ENCODE measurements around the gene TBX4. TPM values are rescaled to one million over a fixed set of nuclear protein-coding genes. Genes with fewer than 3 reads are reported as not detected.

The TBX4 gene
- total and polyA plus RNA-seq, 2 of the 13 experiments (the other 11 are each of a cell fraction or from before 2014, with no cell fraction given), result 0.11 to 1.1 TPM

- no peak for TF ChIP-seq ZNF558 (CRISPR knock-in tag; IDR thresholded peaks at IDR 0.05; ENCODE audit: borderline replicate concordance)
- TF ChIP-seq POLR2G (IDR thresholded peaks at IDR 0.05; ENCODE audit: low read depth, low read length), result peak; percentile 66
- no peak for TF ChIP-seq SCMH1 (CRISPR knock-in tag; IDR thresholded peaks at IDR 0.05; ENCODE audit: borderline replicate concordance)
- no peak for TF ChIP-seq ZBTB49 (CRISPR knock-in tag; IDR thresholded peaks at IDR 0.05; ENCODE audit: borderline replicate concordance)
- TF ChIP-seq U2AF1 (optimal IDR thresholded peaks at IDR 0.05; ENCODE audit: low read depth, low read length), result no peak
- TF ChIP-seq FOXA1 (IDR thresholded peaks at IDR 0.05), result no peak
- TF ChIP-seq FOXA1 (CRISPR knock-in tag; IDR thresholded peaks at IDR 0.05), result peak; percentile 90
- TF ChIP-seq ETV5 (CRISPR knock-in tag; IDR thresholded peaks at IDR 0.05; ENCODE audit: borderline replicate concordance), result peak; percentile 76; the same call in 1 of the 2 replicates
- TF ChIP-seq UBTF (CRISPR knock-in tag; IDR thresholded peaks at IDR 0.05), result peak; percentile 55; the same call in 1 of the 2 replicates
- peak in 1 of 2 experiments; percentile 55; a peak in 1 of 4 replicates for TF ChIP-seq REST (IDR thresholded peaks at IDR 0.05; ENCODE audit: borderline replicate concordance in 1 of 2, low read depth in 1 of 2, low read length in 2 of 2)
- peak; percentile 16 to 60; a peak in 2 of 4 replicates for TF ChIP-seq POLR2A (IDR thresholded peaks at IDR 0.05; ENCODE audit: insufficient read depth in 1 of 2, low read depth in 2 of 2, low read length in 2 of 2)
- peak; percentile 40; the same call in 1 of the 2 replicates for TF ChIP-seq GATA4 (IDR thresholded peaks at IDR 0.05; ENCODE audit: borderline replicate concordance, low read depth)
- peak; percentile 62; the same call in 1 of the 2 replicates for TF ChIP-seq ERF (CRISPR knock-in tag; IDR thresholded peaks at IDR 0.05)
- TF ChIP-seq NFKB2 (CRISPR knock-in tag; IDR thresholded peaks at IDR 0.05; ENCODE audit: borderline replicate concordance), result peak; percentile 25; the same call in 1 of the 2 replicates
- TF ChIP-seq NKX3-1 (CRISPR knock-in tag; IDR thresholded peaks at IDR 0.05), result no peak
- TF ChIP-seq ZNF746 (CRISPR knock-in tag; IDR thresholded peaks at IDR 0.05), result peak; percentile 81
- no peak for TF ChIP-seq ATM (IDR thresholded peaks at IDR 0.05; ENCODE audit: borderline replicate concordance)
- no peak for TF ChIP-seq KLF11 (CRISPR knock-in tag; IDR thresholded peaks at IDR 0.05)
- no peak for TF ChIP-seq TSC22D2 (CRISPR knock-in tag; IDR thresholded peaks at IDR 0.05; ENCODE audit: borderline replicate concordance)
- TF ChIP-seq RCOR2 (CRISPR knock-in tag; IDR thresholded peaks at IDR 0.05), result no peak
- TF ChIP-seq TFAP4 (IDR thresholded peaks at IDR 0.05; ENCODE audit: borderline replicate concordance, low read depth), result peak; percentile 47; the same call in 1 of the 2 replicates
Measured at GRCh38 chr17:61488878-61489718, 36.9 kb downstream of the TBX4 start (continued).

Data from HepG2 (cell line).